CD4-positive, alpha-beta T cell treated with Interleukin-21 for 1 hour (primary cell): ENCODE data around the gene NYAP1.
"Not testable (repeated sequence)": the region's sequence is repeated elsewhere in the genome, so short reads cannot be mapped to it uniquely, and the experiment has no call there.

Experiments
- DNase-seq: peaks from one replicate; pipeline ENCODE4 v3.0.0-alpha.2; 2020

Gene NYAP1

DNA sequence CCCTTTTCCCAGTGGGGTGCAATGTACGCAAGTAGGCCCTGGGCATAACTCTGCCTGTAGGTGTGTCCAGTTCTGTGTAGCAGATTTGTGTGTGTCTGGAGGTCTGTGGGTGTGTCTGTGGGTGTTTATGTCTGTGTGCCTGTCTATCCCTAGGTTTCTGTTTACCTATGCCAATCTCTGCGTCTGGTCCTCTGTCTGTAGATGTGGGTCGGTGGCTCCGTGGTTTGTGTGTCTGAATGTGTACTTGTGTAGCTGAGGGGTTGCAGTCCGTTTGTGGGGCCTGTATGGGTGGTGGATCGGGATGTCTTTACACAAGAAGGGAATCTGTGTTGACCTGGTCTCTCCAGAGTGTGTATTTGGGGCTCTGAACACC lies 932 bp downstream of the NYAP1 start:
- DNase-seq = no peak

DNA sequence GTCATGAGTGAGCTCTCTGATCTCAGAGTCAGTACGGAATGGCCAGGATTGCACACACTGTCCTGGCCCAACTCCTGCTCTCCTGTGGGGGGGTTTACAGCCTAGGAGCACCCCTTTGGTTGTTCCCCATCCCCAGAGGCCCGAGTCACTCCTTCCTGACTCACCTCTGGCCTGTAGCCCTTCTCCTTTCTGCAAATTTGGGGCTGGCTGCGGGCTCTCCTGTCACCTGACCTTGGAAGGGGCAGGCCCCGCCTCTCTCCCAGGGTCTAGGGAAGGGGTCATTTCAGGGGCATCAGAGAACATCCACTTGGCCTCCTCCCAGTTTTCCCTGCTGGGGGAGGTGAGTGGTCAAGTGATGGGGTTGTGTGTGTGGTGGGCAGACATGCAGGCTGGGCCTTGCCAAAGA lies 1.7 kb downstream of the NYAP1 start:
- DNase-seq = no peak

DNA sequence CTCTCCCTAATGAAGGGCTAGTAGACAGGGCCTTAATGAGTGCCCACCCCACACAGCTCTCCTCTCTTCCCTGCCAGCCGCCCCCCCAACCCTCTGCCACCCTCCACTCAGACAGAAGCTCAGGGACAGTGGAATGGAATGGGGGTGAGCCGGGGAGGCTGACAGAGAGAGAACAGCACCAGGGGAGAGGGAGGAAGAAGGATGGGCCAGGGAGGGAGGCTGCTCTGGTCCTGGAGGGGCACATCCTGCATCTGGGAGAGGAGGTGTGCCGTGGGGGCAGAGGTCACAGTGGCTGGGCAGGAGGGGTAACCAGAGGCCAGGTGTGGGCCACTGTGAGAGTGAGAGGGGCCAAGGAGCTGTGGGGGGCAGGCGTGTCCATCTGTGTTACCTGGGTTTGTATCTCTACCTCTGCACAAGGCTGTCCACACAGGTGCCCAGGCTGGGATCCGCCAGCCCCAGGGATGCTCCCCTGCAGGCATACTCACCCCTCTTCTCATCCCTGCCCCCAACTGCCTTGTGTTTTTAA lies 2.4 kb downstream of the NYAP1 start:
- no peak for DNase-seq

DNA sequence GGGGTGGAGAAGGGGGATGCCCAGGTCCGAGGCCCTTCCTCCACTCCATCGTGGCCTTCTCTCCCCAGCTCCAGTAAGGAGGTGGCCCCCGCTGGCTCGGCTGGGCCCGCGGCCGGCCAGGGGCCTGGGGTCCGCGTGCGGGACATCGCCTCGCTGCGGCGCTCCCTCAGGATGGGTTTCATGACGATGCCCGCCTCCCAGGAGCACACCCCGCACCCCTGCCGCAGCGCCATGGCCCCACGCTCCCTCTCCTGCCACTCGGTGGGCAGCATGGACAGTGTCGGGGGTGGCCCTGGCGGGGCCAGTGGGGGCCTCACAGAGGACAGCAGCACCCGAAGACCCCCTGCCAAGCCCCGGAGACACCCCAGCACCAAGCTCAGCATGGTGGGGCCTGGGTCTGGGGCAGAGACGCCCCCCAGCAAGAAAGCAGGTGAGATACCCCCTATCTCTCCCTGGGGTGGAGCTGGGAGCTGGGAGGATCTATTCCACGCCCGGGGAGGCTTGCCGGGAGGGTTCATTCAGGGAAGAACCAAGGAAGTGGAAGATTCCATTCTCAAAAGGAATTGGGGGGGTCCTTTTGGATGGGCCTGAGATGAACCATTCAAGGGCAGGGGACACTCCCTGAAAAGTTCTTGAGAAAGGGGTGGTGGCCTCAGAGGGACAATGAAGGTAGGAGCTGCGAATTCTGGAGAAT lies 3.2 kb downstream of the NYAP1 start:
- no peak for DNase-seq

DNA sequence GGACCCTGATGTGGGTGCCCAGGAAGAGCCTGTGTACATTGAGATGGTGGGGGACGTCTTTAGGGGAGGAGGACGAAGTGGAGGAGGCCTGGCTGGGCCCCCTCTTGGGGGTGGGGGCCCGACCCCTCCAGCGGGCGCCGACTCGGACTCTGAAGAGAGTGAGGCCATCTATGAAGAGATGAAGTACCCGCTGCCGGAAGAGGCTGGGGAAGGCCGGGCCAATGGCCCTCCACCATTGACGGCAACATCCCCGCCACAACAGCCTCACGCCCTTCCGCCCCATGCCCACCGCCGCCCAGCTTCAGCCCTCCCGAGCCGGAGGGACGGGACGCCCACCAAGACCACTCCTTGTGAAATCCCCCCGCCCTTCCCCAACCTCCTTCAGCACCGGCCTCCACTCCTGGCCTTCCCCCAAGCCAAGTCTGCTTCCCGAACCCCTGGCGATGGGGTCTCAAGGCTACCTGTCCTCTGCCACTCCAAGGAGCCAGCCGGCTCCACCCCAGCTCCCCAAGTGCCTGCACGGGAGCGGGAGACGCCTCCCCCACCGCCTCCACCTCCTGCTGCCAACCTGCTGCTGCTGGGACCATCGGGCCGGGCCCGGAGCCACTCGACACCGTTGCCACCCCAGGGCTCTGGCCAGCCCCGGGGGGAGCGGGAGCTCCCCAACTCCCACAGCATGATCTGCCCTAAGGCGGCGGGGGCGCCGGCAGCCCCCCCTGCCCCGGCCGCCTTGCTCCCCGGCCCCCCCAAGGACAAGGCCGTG lies 4.8 kb downstream of the NYAP1 start:
- no peak for DNase-seq

DNA sequence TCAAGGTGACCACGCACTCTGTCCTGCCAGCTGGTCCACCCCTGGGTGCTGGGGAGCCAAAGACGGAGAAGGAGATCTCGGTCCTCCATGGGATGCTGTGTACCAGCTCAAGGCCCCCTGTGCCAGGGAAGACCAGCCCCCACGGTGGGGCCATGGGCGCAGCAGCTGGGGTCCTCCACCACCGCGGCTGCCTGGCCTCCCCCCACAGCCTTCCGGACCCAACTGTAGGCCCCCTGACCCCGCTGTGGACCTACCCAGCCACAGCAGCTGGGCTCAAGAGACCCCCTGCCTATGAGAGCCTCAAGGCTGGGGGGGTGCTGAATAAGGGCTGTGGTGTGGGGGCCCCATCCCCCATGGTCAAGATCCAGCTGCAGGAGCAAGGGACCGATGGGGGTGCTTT lies 5.4 kb downstream of the NYAP1 start:
- no peak for DNase-seq

DNA sequence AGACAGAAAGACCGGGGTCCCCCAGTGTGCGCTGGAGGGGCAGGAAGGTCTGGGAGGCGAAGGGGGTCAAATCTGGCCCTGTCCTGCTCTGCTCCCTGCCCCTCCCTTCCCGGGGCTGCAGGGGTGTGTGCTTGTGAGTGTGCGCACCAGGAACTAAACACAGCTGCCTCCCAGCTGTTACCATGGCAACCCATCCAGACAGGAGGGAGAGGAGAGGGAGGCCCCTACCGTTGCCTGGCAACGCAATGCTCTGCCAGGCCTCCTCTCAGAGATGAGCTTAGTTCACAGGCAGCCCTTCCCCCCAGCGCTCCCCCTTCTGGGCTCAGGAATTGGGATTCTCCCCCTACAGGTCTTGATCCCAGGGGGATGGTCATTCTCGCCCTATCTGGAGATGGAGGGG lies 6.1 kb downstream of the NYAP1 start:
- DNase-seq = peak; percentile 53

DNA sequence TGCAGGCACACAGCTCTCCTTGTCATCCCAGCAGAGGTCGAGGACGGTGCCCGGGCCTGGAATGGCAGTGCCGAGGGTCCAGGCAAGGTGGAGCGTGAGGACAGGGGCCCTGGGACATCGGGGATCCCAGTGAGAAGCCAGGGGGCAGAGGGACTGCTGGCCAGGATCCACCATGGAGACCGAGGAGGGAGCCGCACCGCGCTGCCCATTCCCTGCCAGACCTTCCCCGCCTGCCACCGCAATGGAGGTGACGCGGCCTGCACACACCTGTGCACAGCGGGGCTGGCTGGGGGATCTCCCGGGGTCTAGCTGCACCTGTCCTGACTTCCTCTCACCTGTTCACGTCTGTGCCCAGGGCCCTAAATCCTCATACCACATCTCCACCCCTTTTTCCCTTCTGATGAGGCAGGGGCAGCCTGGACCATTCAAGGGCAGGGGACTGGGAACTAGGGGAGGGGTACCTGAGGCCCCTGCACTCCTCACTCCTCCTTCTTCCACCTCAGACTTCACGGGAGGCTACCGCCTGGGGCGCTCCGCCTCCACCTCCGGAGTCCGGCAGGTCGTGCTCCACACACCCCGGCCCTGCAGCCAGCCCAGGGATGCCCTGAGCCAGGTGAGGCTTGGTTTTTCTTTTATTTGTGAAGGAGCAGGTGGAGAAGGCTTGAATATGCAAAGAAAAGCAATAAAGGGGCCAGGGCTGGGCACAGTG lies 6.9 kb downstream of the NYAP1 start:
- no peak for DNase-seq

DNA sequence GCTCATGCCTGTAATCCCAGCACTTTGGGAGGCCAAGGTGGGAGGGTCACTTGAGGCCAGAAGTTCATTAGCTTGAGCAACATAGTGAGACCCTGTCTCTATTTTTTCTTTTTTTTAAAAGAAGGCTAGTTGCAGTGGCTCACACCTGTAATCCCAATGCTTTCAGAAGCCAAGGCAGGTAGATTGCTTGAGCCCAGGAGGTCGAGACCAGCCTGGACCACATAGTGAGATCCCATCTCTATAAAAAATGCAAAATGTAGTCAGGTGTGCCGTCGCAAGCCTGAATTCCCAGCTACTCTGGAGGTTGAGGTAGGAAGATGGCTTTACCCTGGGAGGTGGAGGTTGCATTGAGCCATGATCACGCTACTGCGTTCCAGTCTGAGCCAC lies 7.5 kb downstream of the NYAP1 start:
- no peak for DNase-seq

DNA sequence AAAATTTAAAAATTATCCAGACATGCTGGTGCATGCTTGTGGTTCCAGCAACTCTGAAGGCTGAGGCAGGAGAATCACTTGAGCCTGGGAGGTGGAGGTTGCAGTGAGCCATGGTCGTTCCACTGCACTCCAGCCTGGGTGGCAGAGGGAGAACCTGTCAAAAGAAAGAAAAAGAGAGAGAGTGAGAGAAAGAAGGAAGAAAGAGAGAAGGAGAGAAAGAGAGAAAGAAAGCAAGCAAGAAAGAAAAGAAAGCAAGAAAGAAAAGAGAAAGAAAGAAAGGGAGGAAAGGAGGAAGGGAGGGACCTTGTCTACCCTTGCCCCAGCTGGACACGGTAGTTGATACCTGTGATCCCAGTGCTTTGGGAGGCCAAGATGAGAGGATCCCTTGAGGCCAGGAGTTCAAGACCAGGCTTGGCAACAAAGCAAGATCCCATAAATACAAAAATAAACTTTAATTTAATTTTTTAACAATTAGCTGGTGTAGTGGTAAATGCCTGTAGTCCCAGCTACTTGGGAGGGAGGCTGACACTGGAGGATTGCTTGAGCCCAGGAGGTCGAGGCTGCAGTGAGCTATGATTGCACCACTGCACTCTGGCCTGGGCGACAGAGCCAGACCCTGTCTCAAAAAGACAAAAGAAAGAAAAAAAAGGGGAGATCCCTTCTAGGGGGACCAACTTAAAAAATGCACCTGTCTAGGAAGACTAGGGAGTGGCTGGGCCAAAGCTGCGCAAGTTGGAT lies 9.2 kb downstream of the NYAP1 start:
- no peak for DNase-seq

DNA sequence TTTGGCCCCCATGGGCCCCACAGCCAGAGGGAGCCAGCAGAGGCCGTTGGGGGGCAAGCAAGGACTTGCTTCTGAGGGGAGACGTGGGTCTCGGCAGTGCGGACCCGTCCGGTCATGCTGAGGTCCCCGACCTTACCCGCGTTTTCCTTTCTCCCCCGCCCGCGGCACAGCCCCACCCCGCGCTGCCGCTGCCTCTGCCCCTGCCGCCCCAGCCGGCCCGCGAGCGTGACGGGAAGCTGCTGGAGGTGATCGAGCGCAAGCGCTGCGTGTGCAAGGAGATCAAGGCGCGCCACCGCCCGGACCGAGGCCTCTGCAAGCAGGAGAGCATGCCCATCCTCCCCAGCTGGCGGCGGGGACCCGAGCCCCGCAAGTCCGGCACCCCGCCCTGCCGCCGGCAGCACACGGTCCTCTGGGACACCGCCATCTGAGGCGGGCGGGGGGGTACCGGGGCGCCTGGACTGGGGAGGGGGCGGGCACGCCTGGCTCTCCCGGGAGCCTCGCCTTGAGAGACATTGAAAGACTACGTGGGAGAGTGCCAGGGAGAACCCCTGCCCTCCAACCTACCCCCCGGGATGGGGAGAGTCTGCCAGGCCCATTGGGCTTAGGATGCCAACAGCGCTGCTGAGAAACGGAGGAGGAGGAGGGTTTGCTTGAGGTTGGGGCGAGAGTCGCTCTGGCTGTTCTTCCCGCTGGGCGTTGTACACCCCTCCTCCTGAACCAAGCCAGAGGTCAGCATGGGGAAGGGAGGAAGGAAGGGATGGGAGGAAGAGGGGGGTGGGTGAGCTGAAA lies 9.9 kb downstream of the NYAP1 start:
- peak; percentile 52 for DNase-seq

DNA sequence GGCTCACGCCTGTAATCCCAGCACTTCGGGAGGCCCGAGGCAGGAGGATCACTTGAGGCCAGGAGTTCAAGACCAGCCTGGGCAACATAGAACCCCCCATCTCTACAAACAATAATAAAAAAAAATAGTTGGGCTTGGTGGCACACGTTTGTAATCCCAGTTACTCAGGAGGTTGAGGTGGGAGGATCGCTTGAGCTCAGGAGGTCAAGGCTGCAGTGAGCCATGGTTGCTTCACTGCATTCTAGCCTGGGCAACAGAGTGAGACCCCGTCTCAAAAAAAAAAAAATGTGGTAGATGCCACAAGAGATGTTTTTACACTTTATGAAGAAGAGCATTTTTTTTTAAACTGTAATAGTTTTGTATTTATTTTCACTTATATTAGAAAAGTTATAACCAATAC lies 12.8 kb downstream of the NYAP1 start:
- DNase-seq = no peak

DNA sequence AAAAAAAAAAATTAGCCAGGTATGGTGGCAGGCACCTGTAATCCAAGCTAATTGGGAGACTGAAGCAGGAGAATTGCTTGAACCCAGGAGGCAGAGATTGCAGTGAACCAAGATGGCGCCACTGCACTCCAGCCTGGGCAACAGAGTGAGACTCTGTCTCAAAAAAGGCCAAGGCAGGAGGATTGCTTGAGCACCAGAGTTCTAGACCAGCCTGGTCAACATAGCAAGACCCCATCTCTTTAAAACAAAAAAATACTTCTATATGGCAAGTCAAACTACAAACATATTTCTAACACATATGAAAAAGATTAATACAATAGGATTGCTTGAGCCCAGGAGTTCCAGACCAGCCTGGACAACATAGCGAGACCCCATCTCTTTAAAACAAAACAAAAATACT lies 17.0 kb downstream of the NYAP1 start:
- DNase-seq = not testable (repeated sequence)

DNA sequence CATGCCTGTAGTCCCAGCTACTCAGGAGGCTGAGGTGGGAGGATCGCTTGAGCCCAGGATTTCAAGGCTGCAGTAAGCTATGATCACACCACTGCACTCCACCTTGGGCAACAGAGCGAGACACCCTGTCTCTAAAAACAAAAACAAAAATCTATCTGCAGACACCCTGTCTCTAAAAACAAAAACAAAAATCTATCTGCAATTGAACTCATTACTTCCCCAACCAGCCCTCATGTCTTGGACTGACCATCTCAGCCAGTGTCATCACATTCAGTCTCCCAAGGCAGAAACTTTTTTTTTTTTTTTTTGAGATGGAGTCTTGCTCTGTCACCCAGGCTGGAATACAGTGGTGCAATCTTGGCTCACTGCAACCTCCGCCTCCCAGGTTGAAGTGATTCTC lies 20.3 kb downstream of the NYAP1 start:
- DNase-seq = not testable (repeated sequence)

DNA sequence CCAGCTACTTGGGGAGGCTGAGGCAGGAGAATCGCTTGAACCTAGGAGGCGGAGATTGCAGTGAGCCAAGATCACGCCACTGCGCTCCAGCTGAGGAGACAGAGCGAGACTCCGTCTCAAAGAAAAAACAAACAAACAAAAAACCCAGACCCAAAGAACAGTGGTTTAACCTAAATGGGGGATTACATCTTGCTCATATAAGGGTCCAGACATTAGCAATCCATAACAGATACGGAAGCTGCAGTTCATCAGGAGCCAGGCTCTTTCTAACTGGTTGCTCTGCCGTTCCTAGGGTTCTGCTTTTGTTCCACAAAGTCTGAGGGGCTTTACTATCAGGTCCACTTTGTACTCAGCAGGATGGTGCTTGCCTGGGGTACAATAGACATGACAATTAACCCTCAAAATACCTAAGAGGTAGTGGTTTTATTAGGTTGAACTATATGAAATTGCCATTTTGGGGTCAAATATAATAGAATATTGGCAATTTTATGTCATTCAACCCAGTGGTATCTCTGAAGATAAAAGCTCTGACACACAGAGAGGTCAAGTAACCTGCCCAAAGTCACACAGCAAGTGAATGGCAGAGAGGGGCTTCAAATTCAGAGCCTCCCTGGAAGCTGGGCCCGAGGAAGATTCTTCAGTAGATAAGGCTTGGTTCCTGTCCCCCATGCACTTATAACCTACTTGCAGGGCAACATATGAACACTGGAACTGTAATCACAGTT lies 21.3 kb downstream of the NYAP1 start:
- DNase-seq = no peak

DNA sequence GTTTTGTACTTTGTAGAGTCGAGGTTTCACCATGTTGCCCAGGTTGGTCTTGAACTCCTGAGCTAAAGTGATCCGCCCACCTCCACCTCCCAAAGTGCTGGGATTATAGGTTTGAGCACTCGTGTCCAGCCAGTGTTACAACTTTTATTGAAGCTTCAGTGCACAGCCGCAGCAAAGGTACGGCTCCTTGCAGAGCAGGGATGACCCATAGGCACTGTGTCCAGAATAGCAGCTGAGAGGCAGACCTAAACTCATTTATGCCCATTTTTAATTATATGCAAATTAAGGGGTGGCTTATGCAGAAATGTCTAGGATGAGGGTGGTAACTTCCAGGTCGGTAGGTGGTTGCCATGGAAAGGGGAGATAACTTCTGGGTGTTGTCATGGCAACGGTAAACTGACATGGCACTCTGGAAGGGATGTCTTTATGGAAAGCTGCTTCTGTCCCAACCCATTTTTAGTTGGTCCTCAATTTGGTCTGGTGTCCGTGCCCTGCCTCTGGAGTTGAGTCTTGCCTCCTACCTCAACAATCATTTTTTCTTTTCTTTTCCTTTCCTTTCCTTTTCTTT lies 22.7 kb downstream of the NYAP1 start:
- DNase-seq = no peak

DNA sequence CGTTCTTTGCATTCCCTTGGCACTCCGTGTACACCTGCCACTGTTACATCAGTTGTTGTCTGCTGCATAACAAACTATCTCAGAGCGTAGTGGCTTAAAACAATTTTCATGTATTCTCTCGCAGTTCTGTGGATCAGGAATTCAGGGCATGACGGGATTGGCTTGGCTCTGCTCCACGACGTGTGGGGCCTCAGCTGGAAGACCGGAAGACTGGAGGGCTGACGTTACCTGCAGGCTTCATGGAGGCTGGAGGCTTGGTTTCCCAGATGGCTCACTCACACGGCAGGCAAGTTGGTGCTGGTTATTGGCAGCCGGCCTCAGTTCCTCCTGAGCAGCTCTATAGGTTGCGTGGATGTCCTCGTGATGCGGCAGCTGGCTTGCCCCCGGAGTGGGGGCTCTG lies 25.5 kb downstream of the NYAP1 start:
- no peak for DNase-seq

DNA sequence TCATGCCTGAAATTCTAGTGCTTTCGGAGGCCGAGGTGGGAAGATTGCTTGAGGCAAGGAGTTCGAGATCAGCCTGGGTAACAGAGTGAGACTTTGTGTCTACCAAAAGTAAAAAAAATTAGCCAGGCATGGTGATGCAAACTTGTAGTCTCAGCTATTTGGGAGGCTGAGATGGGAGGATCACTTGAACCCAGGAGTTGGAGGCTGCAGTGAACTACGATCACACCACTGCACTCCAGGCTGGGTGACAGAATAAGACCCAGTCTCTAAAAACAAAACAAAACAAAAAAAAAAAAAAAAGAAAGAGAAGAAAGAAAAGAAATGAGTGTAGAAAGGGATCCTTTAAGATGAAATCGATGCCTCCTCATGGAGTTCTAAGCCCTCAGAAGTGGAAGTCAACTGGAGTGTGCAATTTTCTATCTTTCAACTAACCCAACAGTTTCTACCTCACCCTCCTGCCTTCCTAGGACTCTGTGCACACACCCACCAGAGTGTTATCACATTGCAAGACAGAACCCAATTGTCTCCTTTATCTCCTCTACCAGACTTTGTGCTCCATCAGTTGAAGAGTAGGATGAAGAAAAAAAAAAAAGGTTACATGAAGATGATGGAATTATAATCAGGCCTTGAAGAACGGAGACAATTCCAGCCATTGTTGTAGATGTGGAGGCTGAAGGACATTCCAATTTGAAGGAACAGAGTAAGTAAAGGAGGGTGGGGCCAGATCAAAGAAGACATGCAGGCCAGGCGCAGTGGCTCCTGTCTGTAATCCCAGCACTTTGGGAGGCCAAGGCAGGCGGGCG lies 26.9 kb downstream of the NYAP1 start:
- DNase-seq = no peak

DNA sequence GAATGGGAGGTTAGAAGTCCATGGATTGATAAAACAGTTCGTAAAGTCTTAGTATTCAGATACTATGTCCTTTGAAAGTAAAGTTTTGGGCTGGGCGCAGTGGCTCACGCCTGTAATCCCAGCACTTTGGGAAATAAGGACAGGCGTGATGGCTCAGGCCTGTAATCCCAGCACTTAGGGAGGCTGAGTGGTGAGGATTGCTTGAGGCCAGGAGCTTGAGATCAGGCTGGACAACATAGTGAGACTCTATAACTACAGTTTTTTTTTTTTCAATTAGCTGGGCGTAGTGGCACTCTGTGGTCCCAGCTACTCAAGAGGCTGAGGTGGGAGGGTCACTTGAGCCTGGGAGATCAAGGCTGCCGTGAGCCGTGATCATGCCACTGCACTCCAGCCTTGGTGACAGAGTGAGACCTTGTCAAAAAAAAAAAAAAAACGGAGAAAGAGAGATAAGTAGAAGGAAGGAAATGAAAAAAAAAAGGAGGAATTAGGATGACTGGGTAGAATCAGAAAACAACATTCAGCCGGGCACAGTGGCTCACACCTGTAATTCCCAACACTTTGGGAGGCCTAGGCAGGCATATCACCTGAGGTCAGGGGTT lies 29.6 kb downstream of the NYAP1 start:
- DNase-seq = no peak

DNA sequence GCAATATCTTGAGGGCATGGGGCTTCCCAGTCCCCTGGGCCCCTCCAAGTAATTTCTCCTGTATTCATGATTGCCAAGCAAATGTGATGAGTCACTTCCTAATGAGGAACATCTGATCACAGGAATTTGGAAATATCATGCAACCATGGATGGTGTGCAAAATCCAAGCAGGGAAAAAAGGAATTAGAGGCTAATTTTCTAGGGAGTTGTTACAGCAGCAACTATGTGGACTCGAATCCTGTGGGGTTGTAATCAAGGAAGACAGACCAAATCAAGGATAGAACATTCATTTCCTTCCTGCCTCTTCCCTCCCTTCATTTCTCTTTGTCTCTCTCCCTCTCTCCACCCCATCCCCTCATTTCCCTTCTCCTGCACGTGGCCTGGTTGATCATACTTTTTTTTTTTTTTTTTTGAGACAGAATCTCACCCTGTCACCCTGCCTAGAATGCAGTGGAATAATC lies 31.4 kb downstream of the NYAP1 start:
- no peak for DNase-seq
